HG03175 (cell line): ENCODE results near the gene PLCL2.
"Not testable (repeated sequence)": the region's sequence is repeated elsewhere in the genome, so short reads cannot be mapped to it uniquely, and the experiment has no call there.

Experiments
- ATAC-seq: cut with Tn5 transposase; IDR thresholded peaks from one replicate; pipeline ENCODE4 v1.9.1; 2021; ENCODE audit warnings: mild to moderate bottlenecking, moderate library complexity; ENCODE audit not compliant: unreplicated experiment

The PLCL2 gene

GRCh38 chr3:17065881-17066280, 181.1 kb downstream of the PLCL2 start:
- no peak for ATAC-seq

GRCh38 chr3:17069754-17070153, 185.0 kb downstream of the PLCL2 start:
- ATAC-seq, result no peak

- no peak for ATAC-seq
These were observed 185.6 kb downstream of the PLCL2 start for GRCh38 chr3:17070161-17070959.

DNA sequence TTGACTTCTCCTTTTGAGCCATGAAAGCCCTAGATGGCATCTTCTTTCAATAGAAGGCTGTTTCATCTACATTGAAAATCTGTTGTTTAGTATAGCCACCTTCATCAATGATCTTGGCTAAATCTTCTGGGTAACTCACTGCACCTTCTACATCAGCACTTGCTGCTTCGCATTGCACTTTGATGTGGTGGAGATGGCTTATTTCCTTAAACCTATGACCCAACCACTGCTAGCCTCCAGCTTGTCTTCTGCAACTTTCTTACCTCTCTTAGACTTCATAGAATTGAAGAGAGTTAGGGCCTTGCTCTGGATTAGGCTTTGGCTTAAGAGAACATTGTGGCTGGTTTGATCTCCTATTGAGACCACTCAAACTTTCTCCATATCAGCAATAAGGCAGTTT, 189.8 kb downstream of the PLCL2 start:
- ATAC-seq, result no peak

- ATAC-seq, result no peak
These were observed 190.6 kb downstream of the PLCL2 start for GRCh38 chr3:17075358-17075757.

GRCh38 chr3:17075907-17076306, 191.2 kb downstream of the PLCL2 start:
- no peak for ATAC-seq

- no peak for ATAC-seq
These were observed 192.3 kb downstream of the PLCL2 start for GRCh38 chr3:17076940-17077605.

DNA sequence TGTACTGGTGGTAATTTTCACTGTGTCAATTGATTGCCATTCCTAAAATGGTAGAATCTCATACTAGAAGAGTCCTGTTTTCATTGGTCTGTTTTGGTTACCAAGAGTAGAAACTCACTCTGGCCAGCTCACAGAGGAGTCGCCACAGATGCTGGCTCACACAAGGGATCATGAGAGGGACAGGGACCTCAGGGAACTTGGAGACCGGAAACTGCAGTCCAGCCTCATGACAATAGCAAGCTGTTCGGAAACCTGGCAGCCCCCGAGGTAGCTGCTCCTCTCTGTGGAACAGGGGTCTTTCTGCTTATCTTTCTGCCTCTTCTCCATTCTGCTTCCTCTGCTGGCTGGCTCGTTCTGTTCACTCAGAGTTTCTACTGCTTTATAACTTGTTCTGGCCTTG, 192.9 kb downstream of the PLCL2 start:
- ATAC-seq, result no peak

- ATAC-seq, result no peak
These were observed 194.2 kb downstream of the PLCL2 start for GRCh38 chr3:17078926-17079465.

DNA sequence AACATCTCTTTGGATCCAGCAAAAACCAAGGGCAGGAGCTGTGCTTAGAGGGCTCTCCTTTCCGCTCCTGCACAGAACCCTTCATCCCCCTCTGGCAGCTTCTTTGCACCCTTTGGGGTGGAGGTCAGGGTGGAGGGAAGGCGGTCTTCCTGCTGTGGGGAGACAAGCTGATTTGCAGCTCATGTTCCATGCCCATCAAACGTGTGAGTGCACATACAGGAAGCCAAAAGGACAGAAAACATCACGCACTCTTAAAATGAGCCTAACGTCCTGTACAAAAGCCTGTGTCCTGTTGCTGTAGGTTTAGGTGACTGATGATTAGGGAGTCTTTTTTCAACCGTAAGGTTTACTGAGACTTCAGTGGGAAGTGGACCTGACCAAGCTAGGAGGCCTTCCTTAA, 195.2 kb downstream of the PLCL2 start:
- no peak for ATAC-seq

DNA sequence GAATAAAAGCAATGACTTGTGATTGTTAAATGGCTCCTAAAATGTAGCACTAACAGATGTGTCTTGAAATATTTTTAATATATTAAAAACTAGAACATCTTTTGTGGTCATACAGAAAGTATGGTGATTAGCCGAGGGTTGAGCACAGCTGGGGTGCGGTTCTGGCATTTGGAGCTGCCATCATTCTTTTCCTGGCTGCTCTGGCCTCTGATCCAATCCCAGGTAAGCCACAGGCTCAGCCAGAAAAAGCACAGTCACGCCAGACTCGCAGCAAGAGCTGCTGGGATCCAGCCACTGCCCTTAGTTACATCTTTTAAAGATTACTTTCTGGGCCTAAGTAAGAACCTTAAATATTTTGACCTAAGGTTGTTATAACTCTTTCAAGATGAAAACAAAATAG, 196.8 kb downstream of the PLCL2 start:
- no peak for ATAC-seq

DNA sequence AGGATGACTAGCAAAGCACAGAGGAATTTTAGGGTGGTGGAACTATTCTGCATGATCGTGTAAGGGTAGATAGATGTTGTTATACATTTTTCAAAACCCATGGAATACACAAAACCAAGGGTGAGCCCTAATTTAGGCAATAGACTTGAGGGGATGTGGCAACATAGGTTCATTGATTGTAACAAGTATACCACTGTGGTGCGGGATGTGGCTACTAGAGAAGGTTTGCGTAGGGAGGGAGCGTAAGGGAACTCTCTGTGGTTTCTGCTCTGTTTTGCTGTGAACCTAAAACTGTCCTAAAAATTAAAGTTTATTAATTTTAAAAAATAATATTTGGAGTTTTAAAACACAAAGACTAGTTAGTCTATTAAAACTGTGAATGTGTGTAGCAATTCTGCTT, 202.8 kb downstream of the PLCL2 start:
- no peak for ATAC-seq

DNA sequence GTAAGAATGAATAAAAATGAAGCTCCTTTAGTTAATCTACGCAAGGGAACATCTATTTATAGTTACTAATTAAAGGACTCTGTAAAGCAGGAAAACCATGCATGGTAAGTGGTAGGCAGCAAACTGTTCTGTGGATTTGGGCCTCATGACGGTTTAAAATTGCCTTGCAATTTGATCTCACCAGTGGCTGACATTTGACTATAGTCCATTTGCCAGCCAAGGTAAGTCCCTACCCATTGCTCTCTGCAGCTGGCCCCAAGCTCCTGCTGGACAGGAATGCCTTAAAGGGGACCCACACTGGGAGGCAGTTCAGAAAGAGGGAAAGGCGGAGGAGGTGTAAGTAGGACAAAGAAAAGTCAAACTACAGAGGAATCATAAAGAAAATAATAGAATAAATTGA, 203.3 kb downstream of the PLCL2 start:
- ATAC-seq, result no peak

GRCh38 chr3:17088602-17089313, 204.0 kb downstream of the PLCL2 start:
- ATAC-seq, result no peak

DNA sequence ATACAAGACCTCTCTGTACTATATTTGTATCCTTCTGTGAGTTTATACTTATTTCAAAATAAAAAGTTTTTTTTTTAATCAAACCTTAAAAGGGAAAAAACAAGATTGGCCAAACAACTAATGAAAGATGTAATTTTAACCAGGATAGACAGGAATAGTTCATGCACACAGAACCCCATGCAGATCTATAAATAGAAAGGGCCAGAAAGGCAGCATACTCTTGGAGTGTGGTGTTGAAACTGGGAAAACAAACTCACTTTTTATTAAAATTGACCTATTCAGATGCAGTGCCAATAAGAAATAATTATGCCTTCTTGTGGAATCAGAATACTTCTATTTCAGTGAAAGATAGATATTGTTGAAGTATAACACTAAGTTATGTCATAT, 204.6 kb downstream of the PLCL2 start:
- ATAC-seq, result no peak

GRCh38 chr3:17090280-17090983, 205.7 kb downstream of the PLCL2 start:
- no peak for ATAC-seq

GRCh38 chr3:17091910-17092582, 207.3 kb downstream of the PLCL2 start:
- no peak for ATAC-seq

DNA sequence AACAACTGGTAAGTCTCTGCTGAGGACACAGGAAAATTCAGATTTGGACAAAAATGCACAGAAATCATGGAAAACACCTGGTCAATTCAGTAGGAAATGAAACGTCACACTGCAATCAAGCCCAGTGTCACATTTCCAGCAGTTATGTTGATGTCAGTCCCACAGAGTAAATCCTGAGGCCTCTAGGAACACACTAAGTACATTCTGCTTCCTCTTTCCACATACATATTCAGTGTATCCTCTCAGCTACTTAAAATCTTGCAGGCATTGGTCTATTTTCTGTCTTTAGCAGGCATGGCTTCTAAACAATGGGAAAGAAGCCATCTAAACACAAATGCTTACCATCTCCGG, 207.8 kb downstream of the PLCL2 start:
- no peak for ATAC-seq

DNA sequence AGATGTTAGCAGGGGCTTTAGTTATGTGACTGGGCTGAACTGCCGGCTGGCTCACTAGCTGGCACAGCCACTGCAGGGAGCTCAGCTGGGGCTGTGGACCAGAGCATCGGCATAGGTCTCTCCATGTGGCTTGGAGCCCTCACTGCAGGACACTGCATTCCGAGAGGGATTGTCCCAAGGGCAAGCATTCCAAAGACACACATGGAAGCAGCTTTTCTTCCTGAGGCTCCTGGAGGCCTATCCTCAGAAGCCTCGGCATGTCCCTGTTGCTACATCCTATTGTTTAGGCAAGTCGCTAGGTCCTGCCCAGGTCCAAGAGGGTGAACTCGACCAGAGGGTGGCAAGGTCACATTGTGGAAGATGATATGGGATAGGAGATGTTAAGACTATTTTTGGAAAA, 209.8 kb downstream of the PLCL2 start:
- no peak for ATAC-seq

DNA sequence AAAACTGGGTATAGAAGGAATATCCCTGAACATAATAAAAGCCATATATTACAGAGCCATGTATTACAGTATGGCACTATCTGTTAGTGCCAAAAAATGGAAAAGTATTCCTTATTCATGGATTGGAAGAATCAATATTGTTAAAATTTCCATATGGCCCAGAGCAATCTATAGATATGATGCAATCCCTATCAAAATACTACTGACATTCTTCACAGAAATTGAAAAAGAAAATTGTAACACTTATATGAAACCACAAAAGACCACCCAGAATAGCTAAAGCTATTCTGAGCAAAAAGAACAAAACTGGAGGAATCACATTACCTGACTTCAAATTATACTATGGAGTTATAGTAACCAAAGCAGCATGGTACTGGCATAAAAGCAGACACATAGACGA, 218.8 kb downstream of the PLCL2 start:
- no peak for ATAC-seq

- not testable (repeated sequence) for ATAC-seq
These were observed 222.0 kb downstream of the PLCL2 start for GRCh38 chr3:17106801-17107200.
